ENCODE data around the gene ARHGAP18. TPM values are rescaled to one million over a fixed set of nuclear protein-coding genes. Genes with fewer than 3 reads are reported as not detected.

ARHGAP18 gene
- total and polyA plus RNA-seq, 2 of the 13 experiments (the other 11 are each of a cell fraction or from before 2014, with no cell fraction given) = 58.2 to 115 TPM

DNA sequence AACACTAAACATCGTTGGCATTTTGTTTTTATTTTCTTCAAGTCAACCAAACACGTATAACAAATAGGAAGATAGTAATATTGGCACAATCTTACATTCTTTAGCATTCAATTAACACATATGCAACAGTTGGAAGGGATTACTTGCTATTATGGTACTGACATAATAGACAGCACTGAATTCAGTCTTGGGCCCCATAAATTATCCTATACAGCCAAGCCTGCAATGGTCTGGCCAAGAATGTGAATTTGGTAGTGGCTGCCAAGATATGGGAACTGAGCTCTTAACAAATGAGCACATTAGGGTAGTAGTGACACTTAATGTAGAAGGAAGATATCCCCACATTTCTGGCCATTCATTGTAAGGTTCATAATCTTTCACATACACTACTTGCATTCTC is 44.8 kb upstream of the ARHGAP18 start:
- FAIRE-seq (peak; percentile 26), ATAC-seq (no peak), DNase-seq (ENCODE audit: low spot score) (no peak)
- no peak overlapping the region for H3K4me3 ChIP-seq (replicated peaks in 1 of 3; ENCODE audit: insufficient read depth in 1 of 3, low read depth in 2 of 3, low read length in 3 of 3)
- H3K27ac ChIP-seq (ENCODE audit: extremely low read length, insufficient read depth, low read length) = no peak overlapping the region
- peaks cover 9% of the 10 kb centered on the region; the same call in 1 of the 2 replicates for H3K4me1 ChIP-seq (ENCODE audit: insufficient read depth, low read length)
- H2AFZ ChIP-seq (ENCODE audit: low read length) = no peak overlapping the region
- H3K9ac ChIP-seq (ENCODE audit: insufficient read depth, low read depth, low read length) = no peak overlapping the region
- BruUV-seq (replicated peaks) = no TSS peak
- H3K9me3 ChIP-seq (ENCODE audit: low read length) = no peaks in the 10 kb centered on the region
- intact Hi-C loops (cut with micrococcal nuclease; ENCODE audit: unreplicated experiment) = no loop called here
- CTCF ChIA-PET (ENCODE audit: low intra/inter-chr PET ratio, low total read pairs) = no interaction called here
- no peaks in the 10 kb centered on the region; a peak in 1 of 5 replicates for H3K27me3 ChIP-seq (ENCODE audit: control insufficient read depth in 1 of 2, insufficient read depth in 2 of 2, low read length in 2 of 2)
- no peaks in the 10 kb centered on the region for H4K20me1 ChIP-seq (ENCODE audit: insufficient read depth, low read length)
- H3K36me3 ChIP-seq (replicated peaks in 1 of 2; ENCODE audit: control insufficient read depth in 1 of 2, insufficient read depth in 2 of 2, low read length in 2 of 2) = no peaks in the 10 kb centered on the region
- in situ Hi-C loops (cut with HindIII; ENCODE audit: extremely low pct_ligation_motif_present, low pct_unique_long_range_greater_than_20kb) = no loop called here
- H3K79me2 ChIP-seq (ENCODE audit: insufficient read depth, low read length) = no peaks in the 10 kb centered on the region
- WGBS (ENCODE audit: low lambda C conversion rate) = under 1% methylated on average over 2 of the region's 2 CpGs
- H3K4me2 ChIP-seq (ENCODE audit: low read depth, low read length) = no peak overlapping the region
- POLR2A ChIA-PET = no interaction called here
- TF ChIP-seq POLR2G (IDR thresholded peaks at IDR 0.05; ENCODE audit: low read depth, low read length) = no peak
- no peak for TF ChIP-seq REXO4 (CRISPR knock-in tag; IDR thresholded peaks at IDR 0.05; ENCODE audit: borderline replicate concordance)
- TF ChIP-seq THAP11 (CRISPR knock-in tag; IDR thresholded peaks at IDR 0.05) = no peak
- TF ChIP-seq PRPF4 (IDR thresholded peaks at IDR 0.05; ENCODE audit: low read depth, low read length, poor library complexity, severe bottlenecking) = no peak
- TF ChIP-seq ZNF615 (CRISPR knock-in tag; IDR thresholded peaks at IDR 0.05; ENCODE audit: borderline replicate concordance) = no peak
- TF ChIP-seq, protein P1, sequence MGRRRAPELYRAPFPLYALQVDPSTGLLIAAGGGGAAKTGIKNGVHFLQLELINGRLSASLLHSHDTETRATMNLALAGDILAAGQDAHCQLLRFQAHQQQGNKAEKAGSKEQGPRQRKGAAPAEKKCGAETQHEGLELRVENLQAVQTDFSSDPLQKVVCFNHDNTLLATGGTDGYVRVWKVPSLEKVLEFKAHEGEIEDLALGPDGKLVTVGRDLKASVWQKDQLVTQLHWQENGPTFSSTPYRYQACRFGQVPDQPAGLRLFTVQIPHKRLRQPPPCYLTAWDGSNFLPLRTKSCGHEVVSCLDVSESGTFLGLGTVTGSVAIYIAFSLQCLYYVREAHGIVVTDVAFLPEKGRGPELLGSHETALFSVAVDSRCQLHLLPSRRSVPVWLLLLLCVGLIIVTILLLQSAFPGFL (CRISPR knock-in tag; IDR thresholded peaks at IDR 0.05) = no peak
- TF ChIP-seq DNMT3B (CRISPR knock-in tag; conservative IDR thresholded peaks at IDR 0.05) = no peak
- TF ChIP-seq, protein P2, sequence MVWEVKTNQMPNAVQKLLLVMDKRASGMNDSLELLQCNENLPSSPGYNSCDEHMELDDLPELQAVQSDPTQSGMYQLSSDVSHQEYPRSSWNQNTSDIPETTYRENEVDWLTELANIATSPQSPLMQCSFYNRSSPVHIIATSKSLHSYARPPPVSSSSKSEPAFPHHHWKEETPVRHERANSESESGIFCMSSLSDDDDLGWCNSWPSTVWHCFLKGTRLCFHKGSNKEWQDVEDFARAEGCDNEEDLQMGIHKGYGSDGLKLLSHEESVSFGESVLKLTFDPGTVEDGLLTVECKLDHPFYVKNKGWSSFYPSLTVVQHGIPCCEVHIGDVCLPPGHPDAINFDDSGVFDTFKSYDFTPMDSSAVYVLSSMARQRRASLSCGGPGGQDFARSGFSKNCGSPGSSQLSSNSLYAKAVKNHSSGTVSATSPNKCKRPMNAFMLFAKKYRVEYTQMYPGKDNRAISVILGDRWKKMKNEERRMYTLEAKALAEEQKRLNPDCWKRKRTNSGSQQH (CRISPR knock-in tag; IDR thresholded peaks at IDR 0.05; ENCODE audit: low read depth) = no peak
- no peak for TF ChIP-seq SPEN (CRISPR knock-in tag; IDR thresholded peaks at IDR 0.05; ENCODE audit: low read depth)
- TF ChIP-seq, protein P3, sequence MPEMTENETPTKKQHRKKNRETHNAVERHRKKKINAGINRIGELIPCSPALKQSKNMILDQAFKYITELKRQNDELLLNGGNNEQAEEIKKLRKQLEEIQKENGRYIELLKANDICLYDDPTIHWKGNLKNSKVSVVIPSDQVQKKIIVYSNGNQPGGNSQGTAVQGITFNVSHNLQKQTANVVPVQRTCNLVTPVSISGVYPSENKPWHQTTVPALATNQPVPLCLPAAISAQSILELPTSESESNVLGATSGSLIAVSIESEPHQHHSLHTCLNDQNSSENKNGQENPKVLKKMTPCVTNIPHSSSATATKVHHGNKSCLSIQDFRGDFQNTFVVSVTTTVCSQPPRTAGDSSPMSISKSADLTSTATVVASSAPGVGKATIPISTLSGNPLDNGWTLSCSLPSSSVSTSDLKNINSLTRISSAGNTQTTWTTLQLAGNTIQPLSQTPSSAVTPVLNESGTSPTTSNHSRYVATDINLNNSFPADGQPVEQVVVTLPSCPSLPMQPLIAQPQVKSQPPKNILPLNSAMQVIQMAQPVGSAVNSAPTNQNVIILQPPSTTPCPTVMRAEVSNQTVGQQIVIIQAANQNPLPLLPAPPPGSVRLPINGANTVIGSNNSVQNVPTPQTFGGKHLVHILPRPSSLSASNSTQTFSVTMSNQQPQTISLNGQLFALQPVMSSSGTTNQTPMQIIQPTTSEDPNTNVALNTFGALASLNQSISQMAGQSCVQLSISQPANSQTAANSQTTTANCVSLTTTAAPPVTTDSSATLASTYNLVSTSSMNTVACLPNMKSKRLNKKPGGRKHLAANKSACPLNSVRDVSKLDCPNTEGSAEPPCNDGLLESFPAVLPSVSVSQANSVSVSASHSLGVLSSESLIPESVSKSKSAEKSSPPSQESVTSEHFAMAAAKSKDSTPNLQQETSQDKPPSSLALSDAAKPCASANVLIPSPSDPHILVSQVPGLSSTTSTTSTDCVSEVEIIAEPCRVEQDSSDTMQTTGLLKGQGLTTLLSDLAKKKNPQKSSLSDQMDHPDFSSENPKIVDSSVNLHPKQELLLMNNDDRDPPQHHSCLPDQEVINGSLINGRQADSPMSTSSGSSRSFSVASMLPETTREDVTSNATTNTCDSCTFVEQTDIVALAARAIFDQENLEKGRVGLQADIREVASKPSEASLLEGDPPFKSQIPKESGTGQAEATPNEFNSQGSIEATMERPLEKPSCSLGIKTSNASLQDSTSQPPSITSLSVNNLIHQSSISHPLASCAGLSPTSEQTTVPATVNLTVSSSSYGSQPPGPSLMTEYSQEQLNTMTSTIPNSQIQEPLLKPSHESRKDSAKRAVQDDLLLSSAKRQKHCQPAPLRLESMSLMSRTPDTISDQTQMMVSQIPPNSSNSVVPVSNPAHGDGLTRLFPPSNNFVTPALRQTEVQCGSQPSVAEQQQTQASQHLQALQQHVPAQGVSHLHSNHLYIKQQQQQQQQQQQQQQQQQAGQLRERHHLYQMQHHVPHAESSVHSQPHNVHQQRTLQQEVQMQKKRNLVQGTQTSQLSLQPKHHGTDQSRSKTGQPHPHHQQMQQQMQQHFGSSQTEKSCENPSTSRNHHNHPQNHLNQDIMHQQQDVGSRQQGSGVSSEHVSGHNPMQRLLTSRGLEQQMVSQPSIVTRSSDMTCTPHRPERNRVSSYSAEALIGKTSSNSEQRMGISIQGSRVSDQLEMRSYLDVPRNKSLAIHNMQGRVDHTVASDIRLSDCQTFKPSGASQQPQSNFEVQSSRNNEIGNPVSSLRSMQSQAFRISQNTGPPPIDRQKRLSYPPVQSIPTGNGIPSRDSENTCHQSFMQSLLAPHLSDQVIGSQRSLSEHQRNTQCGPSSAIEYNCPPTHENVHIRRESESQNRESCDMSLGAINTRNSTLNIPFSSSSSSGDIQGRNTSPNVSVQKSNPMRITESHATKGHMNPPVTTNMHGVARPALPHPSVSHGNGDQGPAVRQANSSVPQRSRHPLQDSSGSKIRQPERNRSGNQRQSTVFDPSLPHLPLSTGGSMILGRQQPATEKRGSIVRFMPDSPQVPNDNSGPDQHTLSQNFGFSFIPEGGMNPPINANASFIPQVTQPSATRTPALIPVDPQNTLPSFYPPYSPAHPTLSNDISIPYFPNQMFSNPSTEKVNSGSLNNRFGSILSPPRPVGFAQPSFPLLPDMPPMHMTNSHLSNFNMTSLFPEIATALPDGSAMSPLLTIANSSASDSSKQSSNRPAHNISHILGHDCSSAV (CRISPR knock-in tag; IDR thresholded peaks at IDR 0.05; ENCODE audit: borderline replicate concordance) = no peak
- TF ChIP-seq, protein P4, sequence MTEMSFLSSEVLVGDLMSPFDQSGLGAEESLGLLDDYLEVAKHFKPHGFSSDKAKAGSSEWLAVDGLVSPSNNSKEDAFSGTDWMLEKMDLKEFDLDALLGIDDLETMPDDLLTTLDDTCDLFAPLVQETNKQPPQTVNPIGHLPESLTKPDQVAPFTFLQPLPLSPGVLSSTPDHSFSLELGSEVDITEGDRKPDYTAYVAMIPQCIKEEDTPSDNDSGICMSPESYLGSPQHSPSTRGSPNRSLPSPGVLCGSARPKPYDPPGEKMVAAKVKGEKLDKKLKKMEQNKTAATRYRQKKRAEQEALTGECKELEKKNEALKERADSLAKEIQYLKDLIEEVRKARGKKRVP (CRISPR knock-in tag; IDR thresholded peaks at IDR 0.05) = no peak
- no peak for TF ChIP-seq KDM5B (CRISPR knock-in tag; IDR thresholded peaks at IDR 0.05; ENCODE audit: borderline replicate concordance)
- no peak for TF ChIP-seq TMF1 (CRISPR knock-in tag; IDR thresholded peaks at IDR 0.05; ENCODE audit: low read depth)
